Eye (tissue), 1 donor: Measurements from ENCODE around the gene ADIPOR1.
"Not testable (repeated sequence)": the region's sequence is repeated elsewhere in the genome, so short reads cannot be mapped to it uniquely, and the experiment has no call there.

Experiments
- DNase-seq: peaks from one replicate; pipeline ENCODE4 v3.0.0-alpha.2; 2015

The ADIPOR1 gene

DNA sequence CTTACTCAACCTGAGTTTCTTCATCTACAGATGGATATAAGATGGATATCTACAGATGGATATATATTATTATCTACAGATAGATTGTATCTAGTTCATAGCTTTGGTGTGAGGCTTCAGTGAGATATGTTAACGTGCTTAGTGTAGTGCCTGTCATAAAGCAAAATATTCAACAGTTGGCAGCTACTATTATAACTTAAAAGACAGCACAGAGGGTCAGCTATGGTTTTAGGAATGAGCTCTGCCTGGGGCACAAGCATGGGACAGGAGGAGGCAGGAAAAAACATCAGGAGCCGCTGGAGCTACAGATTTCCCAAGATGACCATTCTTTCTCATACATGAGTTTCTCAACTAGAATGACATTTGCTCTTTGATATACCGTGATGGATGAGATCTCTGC lies 10.2 kb upstream of the ADIPOR1 start:
- no peak for DNase-seq

DNA sequence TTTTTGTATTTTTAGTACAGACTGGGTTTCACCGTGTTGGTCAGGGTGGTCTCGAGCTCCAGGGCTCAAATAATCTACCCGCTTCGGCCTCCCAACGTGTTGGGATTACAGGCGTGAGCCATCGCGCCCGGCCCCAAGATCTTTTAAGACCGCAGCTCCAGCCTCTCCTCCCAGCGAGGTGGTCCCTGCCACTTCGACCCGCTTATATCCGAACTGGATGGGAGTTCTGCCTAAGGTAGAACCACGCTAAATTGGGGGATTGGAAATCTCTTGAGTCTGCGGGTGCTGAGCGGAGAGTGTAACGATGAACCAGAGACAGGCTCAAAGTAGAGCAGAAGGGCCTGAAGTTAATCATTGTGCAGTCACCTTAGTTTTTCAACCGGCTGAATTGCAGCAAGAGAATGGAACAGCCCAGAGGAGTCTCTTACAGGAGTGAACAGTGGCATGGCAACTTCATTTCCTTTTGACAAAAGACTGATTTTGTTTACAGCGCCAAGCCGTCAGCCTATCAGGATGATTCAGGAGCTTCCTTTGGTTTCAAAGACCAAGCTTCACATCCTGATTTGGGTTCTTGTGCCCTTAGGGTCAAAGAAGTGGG lies 9.7 kb upstream of the ADIPOR1 start:
- DNase-seq = no peak

DNA sequence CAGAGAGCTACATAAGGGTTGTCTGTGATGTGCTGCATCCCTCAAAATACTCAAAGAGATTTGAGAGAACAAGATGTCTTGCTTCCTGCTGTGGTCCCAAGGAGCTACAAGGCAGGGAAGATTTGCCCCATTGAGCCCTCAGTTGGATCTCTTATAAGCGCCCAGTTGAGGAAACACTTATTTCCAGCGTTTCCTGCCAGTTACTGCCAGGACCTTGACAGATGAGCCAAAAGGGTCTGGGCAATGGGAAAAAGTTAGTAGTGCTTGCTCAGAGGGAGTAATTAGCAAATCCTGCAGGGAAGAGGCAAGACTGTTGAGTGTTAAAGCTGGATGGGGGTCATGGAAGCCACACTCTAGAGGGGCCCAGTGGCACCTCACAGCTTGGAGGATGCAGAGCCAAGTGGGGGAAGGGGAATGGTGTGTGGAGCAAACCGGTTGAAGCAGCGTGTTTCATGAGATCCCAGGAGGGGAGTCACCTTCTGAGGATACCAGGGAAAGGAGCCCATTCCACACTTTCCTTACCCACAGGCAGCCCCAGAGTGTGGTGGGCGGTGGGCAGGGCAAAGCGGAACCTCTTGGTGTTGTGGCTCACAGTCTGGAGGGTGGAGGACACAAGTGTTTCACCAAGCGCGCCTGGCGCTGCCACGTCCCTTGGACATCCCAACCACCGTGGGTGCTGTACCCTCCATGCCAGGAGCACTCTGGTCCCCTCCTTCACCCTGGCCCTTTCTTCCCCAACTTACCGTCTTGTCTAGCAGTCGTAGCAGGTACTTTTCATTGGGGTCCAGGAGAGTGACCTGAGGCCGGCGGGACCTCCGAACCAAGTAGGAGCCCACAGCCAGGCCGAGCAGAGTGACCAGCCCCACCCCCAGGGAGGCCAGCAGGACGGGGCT lies 8.1 kb upstream of the ADIPOR1 start:
- DNase-seq = peak; percentile 4

DNA sequence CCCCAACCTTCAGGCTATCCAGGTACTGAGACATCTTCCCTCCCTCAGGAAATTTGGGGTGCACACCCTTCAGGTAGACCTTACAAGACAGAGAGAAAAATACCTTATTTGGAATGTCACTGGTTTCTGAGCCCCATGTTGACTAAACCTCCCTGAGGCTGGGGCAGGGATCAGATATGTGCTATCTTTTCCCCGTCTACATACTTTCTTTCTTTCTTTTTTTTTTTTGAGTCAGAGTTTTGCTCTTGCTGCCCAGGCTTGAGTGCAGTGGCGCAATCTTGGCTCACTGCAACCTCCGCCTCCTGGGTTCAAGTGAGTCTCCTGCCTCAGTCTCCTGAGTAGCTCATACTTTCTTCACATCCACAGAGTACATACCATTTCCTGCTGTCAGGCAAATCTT lies 7.3 kb upstream of the ADIPOR1 start:
- no peak for DNase-seq

DNA sequence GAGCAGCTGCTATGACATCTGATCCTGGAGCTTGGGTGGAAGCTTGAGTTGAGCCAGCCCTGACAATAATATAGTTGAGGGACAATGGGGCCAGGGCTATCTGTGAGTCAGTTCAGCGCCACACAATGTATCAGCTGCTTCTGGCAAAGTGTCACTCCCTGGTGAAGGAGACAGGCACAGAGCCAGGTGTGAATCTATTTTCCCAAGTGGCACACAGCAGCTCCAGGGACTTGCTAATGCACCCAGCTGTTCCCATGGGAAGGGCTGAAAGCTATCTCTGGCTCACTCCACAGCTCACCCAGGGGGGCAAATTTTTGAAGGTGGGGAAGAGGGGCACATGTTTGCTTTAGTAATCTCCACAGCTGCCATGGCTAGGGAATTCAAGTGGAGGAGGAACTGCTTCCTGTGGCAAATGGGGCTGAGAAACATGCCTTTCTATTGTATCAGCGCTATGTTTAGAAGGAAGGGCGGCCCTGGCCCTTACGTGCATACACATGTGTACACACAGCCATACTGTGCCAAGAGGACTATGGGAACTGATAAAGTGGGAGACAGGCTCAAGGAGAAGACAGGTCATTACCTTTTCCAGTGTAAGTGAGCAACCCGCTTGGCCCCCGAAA lies 6.8 kb upstream of the ADIPOR1 start:
- peak; percentile 26 for DNase-seq

DNA sequence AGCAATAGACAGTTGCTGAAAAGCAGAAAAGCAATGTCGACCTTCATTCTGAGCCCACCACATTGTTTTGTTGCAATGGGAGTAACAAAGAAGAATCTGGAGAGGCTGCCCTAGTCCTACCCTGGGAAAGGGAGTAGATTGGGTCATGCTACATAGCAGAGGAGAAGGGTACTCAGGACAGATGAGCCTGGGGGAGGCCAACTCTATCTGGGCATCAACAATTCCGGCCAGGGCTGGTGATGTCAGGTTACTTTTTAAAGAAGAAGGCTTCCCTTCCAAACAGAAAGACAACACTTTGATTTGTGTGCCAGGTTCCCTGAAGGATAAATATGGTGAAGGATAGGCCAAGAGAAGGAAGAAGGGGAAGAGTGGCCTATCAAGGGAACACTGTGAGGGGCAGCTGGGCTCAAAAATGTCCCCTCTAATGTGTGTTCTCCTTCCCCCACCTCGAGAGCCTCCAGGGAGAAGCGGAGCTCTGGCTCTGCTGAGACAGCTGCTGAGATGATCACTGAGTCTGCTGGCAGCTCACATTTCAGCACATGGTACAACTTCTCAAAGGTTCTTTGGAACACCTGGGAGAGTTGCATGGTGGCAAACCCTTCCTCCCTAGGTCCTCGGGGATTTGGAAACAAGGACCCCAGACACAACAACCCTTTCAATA lies 3.2 kb upstream of the ADIPOR1 start:
- no peak for DNase-seq

DNA sequence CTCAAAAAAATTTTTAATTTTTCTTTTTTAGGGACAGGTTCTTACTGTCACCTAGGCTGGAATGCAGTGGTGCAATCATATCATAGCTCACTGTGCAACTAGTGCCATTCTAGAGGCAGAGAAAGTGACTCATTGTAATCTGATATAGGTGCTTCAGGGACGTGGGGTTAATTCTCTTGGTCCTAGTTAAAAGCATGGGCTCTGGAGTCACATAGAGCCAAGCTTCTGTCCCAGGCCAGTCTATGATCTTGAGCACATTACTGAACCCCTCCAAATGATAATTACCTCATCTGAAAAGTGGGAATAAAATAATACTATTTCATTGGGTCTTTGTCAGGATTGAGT lies 1.1 kb upstream of the ADIPOR1 start:
- no peak for DNase-seq

DNA sequence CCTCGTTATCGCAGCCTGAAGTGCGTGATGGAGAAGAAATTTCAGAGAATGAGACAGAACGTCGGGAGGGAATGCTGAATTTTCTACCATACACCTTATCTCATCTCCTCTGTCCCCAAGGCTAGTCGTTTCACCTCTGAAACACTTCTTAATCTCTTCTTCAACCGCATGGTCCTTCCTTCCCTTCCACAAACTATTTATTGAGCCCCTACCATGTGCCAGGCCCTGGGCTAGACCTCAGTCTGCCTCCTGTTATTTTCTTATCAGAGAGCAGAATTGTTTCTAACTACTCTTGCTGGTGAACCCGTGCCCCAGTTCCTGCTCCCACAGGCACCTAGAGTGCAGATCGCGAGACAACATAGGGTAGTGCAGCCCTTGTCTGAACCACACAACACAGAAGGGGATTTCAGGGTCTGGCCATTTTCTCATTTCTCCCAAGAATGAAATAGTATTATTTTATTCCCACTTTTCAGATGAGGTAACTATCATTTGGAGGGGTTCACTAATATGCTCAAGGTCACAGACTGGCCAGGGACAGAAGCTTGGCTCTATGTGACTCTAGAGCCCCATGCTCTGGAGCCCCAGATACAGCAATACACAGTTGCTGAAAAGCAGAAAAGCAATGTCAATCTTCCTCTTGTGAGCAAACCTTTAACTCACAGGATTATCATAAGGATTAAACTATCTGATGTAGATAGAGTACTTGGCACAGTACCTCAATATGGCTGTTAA lies 598 bp upstream of the ADIPOR1 start:
- DNase-seq = no peak

DNA sequence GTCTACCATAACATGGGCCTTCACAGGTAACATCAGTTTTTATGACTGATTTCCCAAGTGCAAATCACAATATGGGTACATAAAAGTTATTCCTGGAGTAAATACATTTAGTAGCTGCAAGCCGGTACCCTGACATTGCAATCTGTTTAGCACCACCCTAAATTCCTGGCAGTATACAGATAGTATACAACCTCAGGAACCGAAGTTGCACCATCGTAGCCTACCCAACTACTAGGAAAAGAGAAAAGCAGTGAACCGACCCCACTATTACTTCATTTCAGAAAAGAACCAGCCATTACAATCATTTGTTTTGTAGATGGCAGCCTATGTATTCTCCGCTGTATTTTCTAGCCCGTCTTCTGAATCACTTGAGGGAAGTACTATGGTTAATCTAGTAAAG lies 1.1 kb downstream of the ADIPOR1 start:
- no peak for DNase-seq

DNA sequence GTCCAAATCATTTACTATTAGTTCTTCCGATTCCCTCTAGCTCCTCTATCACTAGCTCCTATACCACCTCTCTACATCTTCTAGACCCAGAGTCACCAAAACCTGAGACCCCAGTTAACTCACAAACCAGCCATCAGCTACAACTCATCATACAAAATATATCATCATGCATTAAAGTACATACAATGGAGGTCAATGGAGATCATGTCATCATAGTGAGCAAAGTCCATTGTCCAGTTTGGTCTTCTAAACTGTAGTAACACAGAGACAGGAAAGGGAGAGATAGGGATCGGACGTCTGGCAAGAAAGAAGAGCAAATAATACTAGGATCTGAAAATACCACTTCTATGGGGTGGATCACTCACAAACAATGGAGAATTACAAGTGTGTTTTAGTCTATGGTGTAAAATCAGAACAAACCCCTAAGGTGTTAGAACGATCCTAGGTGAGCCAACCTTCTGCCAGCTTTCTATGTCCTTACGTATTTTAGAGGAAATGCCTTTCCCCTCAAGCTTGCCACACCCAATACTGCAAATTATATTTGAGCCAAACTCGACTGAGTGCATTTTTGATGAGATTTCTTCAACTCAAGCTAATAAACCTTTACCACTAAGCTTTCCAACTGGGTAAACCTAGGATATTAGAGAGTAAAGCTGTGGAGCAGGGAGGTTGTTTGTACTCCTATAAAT lies 3.9 kb downstream of the ADIPOR1 start:
- DNase-seq = no peak

DNA sequence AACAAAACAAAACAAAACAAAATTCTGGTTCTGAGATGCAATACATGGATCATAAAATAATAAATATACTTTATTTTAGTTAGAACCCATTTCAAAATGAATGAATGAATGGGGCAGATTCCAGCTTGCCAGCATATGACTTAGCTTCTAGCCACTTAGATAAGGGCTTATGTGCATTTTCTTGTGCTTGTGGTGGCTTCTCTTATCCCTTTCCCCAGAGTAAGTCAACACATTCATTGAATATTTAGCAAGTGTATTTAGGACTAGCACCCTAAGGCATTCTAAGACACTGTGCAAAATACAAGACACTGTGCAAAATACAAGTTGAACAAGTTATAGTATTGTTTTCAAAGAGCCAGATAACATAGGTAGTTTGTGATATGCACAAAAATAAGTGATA lies 4.7 kb downstream of the ADIPOR1 start:
- DNase-seq = no peak

DNA sequence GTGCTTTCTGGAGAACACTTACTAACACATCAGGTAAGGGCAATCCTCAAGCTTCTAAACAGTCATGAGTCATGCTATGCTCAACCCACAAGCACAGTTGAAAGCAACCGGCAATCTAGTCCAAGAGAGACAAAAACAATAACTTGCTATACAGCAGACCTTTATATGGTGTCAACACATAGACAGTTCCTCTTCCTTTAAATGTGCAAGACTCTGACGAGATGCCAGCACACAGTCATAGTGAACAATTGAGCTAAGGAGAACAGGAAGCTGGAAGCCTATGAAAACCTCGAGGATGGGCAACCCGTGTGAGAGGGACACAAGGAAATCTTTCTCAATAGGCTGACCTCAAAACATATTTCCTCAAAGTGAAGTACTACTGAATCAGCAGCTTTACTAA lies 5.3 kb downstream of the ADIPOR1 start:
- DNase-seq = no peak

DNA sequence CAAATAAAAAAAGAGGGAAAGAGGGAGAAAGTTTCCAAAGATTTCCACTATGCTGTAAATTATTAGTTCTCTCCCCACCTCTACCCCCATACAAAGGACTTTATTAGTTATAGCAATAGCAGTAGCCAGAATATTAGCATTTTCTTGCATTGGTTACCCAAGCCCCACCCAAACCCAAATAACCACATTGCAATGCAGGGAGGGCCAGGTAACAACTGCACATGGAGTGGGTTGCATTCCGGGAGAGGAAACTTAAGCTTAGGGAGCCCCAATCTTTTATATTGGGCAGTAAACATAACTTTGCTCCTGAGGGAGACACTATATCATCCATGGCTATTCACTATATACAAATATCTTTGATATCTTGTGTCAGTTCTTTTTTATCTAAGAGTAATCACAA lies 6.0 kb downstream of the ADIPOR1 start:
- no peak for DNase-seq

DNA sequence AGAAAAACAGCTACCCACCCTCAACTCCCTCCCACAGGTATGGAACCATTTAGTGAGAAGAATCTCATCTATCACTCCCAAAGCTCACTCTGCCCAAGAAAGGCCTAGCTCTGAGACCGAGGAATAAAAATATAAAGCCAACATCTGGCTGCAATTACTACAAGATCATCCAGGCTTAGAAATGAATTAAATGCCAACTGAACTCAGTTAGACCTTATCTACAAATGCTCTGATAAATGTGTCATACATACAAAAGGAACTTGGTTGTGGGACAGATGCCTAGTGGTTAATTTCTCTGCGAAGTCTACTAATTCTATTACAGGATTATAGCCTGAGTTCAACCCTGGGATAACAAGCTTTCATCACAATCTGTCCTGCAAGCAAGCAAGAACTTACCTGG lies 6.7 kb downstream of the ADIPOR1 start:
- no peak for DNase-seq

DNA sequence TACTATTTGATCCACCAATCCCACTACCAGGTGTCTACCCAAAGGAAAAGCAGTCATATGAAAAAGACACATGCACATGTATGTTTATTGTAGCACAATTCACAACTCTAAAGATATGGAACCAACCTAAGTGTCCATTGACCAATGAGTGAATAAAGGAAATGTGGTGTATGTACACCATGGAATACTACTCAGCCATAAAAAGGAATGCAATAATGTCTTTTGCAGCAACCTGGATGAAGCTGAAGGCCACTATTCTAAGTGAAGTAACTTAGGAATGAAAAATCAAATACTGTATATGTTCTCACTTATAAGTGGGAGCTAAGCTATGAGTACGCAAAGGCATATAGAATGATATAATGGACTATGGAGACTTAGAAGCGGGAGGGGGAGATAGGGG lies 12.6 kb downstream of the ADIPOR1 start:
- DNase-seq = no peak

DNA sequence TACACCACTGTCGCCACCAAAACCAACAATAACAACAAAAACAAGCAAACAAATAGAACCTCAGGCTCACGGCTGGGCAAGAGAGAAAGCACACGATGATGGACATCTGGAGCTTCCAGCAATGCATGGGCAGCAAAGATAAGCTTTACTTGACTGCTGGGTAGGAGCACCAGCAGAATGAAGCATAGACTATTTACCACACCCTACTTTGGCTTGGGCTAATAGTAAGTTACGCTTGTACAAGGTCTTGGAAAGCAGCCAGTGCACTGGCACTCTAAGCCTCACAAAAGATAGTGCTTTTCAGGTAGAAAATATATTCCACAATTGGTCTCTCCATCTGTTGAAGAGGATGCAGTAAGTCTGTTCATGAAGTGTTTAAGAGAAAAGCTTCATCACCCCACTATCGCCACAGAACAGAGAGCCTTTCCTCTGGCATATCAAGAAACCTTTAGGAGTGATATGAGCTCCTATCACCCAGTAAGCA lies 13.6 kb downstream of the ADIPOR1 start:
- no peak for DNase-seq

DNA sequence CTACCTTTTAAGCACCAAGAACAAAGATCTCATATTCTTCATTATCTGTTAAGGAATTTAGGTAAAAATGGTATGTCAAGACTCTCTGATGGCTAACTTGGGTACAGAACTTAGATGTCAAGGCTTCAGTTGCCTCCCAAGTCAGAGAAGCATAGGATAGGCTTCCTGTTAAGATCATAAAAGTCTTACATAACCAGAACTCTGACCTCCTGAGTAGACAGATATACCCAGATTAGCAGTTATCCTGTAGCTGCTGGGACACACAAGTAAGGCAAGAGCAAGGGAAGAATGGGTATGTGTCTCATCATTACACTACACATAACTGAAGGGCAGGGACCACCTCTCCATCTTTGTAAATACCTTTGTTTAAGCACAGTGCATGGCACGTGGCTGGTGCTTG lies 15.7 kb downstream of the ADIPOR1 start:
- no peak for DNase-seq

DNA sequence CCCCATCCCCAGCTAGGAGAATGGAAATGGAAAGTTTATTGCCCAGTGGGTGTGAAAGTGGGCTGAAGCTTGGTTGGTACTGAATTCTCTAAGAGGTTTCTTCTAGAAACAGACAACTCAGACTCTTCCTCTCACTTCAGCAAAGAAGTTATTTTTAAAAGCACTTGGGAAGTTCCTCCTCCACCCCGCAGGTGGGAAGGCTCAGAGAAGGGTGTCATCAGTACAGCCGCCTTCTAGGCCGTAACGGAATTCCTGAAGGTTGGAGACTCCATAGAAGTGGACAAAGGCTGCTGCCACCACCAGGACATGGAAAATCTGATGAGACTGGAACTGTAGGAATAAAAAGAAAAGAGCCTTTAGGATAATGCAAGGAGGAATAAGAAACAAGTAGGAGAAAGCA lies 16.7 kb downstream of the ADIPOR1 start:
- no peak for DNase-seq

DNA sequence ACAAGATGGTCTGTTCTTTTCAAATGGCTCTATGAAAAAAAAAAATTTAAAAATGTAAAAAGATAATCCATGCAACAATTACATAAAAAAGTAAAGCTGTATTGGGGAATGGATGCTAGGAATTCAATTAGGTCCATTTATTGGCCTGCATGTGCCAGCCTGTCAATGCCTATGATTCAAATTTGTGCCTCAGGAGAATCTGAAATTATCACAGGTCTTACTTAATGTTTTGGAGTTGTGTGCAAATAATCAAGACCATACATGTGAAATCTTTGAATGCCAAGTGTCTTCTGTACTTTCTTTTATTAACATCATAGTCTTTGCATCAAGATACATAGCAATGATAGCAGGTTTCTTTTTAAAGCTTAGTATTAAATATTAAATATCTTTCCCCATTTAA lies 17.6 kb downstream of the ADIPOR1 start:
- no peak for DNase-seq

DNA sequence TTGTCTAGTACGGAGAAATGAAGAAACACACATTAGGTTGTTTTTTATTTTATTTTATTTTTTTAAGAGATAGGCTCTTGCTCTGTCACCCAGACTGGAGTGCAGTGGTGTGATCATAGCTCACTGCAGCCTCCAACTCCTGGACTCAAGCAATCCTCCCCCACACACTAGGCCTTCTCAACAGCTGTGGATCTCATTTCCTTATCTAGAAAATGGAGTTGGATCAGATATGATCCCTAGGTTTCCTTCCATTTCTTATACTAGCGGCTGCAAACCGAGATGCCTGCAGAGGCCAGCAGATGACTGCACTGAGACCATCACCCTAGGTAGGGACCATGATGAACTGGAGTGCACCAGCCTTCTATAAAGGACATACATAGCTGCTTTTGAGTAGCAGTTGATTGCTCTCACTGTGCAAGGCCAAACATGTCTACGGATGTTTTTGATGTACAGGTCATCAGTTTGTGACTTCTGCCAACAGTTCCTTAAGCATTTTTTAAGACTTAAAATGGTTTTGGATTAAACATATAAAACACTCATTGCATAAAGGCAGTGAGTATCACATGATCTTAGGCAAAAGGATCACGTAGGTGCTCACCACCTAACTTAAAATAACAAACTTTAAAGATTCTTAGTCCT lies 19.7 kb downstream of the ADIPOR1 start:
- DNase-seq = no peak

DNA sequence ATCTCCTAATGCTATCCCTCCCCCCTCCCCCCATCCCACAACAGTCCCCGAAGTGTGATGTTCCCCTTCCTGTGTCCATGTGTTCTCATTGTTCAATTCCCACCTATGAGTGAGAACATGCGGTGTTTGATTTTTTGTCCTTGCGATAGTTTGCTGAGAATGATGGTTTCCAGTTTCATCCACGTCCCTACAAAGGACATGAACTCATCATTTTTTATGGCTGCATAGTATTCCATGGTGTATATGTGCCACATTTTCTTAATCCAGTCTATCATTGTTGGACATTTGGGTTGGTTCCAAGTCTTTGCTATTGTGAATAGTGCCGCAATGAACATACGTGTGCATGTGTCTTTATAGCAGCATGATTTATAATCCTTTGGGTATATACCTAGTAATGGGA lies 21.7 kb downstream of the ADIPOR1 start:
- DNase-seq = not testable (repeated sequence)

DNA sequence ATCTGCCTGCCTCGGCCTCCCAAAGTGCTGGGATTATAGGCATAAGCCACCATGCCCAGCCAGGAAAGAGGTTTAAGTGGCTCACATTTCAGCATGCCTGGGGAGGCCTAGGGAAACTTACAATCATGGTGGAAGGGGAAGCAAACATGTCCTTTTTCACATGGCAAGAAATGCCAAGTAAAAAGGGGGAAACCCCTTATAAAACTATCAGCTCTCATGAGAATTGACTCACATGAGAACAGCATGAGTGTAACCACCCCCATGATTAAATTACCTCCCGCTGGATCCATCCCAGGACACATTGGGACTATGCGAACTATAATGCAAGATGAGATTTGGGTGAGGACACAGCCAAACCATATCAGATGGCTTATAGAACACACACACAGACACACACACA lies 22.3 kb downstream of the ADIPOR1 start:
- no peak for DNase-seq
